Fibroblast of villous mesenchyme (primary cell): ENCODE measurements around the gene USP6NL. TPM values are rescaled to one million over a fixed set of nuclear protein-coding genes. Genes with fewer than 3 reads are reported as not detected.

ENCODE experiments used
- DNase-seq: peaks from one replicate; pipeline ENCODE4 v3.0.0-alpha.2; 2010; ENCODE audit warnings: low read depth
- H3K4me3 ChIP-seq: 2 replicates; pipeline ENCODE4 v1.5.1; 2011; ENCODE audit warnings: low read depth, mild to moderate bottlenecking, low read length
- CTCF ChIP-seq: IDR thresholded peaks from 2 replicates; pipeline ENCODE4 v1.5.1; 2012; ENCODE audit warnings: low read depth, mild to moderate bottlenecking, low read length; ENCODE audit not compliant: insufficient read depth
- total RNA-seq: library from RNA; depleted of rRNA; stranded (reverse); fragments of >200 nt; gene quantifications from 2 replicates; pipeline ENCODE4 v1.2.3, GENCODE V29; 2012

Gene USP6NL
- total RNA-seq, 1 donor = 12.5 TPM

DNA sequence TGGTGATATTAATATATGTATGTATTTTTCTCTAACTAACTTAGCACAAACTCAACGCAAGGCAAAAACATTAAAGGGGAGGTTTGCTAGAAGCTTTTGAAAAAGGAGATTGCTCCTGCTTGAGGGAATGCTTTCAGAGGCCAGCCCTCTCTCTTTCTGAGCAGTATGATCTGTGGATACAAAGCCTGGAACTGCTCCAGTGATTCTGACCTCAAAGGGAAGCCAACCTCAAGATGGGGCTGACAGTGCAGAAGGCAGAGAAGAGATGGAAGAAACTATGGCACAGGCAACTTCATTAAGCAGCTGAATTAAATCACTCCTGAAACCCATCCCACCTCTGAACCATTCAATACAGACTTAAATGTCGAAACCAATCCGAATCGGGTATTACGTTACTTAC is 102.4 kb downstream of the USP6NL start:
- no peak overlapping the region for H3K4me3 ChIP-seq
- no peak for DNase-seq
- TF ChIP-seq CTCF = no peak

- DNase-seq = no peak
These were observed 105.1 kb downstream of the USP6NL start for GRCh38 chr10:11506247-11506789.

GRCh38 chr10:11505639-11506038 is 105.8 kb downstream of the USP6NL start:
- TF ChIP-seq CTCF = no peak
- H3K4me3 ChIP-seq = no peak overlapping the region
- no peak for DNase-seq

More at GRCh38 chr10:11506247-11506789, 105.1 kb downstream of the USP6NL start:
- no peak overlapping the region for H3K4me3 ChIP-seq
- no peak for TF ChIP-seq CTCF

DNA sequence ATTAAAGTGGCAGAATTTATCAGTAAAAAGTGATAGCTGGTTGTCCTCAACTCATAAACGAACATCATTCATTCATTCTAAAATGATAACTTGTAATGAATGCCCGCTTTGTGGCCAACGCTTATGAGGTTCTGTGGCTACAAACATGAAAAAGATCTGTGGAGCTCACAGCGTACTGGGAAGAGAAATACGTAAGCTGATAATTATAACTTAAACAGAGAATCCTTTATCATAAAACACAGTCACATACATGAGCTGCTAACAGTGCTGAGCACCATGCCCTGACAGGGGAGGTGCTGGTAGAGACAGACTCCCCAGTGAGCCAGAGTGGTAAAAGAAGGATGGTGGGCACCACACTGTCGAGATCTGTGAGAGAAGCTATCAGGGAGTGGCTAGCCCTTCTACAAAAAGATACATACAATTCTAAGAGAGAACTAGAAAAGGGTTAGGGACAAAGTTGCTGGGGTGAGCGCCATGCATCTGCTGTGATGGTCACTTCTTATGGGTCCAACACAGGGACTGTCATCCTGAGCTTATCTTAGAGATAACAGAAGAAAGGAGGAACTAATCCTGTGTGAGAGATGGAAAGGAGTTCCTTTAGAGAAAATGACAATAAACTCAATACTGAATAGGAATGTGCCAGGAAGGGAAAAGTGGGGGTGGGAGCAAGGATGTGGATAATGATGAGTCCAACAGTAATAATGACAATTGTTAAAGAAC is 106.7 kb downstream of the USP6NL start:
- H3K4me3 ChIP-seq = no peak overlapping the region
- no peak for TF ChIP-seq CTCF
- DNase-seq = no peak

DNA sequence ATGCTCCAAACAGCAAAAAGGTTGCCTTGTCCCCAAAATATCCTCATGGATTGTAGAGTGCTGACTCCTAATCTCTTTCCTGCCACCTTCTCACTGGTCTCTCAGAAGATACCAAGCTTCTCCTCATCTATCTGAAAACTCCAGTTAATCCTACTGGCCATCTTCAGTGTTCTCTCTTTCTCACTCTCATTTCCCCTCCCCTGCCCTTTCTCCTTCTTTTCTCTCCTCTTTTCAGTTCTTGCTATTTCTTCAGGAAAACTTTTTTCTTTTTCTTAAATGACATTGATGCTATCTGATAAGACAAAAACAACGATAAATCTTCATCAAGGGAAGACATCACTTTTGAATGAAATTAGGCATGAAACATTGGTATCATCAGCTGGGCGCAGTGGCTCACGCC is 109.8 kb downstream of the USP6NL start:
- no peak for DNase-seq
- no peak for TF ChIP-seq CTCF
- no peak overlapping the region for H3K4me3 ChIP-seq

DNA sequence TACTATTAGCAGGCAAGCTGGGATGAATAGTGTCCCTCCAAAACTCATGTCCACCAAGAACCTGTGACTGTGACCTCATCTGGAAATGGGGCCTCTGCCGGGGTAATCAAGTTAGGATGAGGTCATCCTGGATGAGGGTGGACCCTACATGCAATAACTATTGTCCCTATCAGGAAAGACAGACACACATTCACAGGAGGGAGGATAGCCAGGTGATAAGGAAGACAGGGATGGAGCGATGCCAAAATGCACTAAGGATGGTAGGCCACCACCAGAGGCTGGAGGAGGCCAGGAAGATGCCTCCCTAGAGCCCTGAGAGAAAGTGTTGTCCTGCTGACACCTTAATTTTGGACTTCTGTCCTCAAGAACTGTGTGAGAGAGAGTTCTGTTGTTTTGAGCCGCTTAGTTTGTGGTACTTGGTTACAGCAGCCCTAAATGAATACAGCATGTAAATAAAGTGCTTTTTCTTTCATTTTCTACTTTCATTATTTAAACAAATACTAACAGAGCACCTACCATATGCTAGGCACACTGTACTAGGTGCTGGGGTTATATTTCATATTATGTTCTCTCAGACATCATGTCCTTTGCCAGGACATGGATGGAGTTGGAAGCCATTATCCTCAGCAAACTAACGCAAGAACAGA is 111.9 kb downstream of the USP6NL start:
- no peak for DNase-seq
- TF ChIP-seq CTCF = no peak
- no peak overlapping the region for H3K4me3 ChIP-seq

DNA sequence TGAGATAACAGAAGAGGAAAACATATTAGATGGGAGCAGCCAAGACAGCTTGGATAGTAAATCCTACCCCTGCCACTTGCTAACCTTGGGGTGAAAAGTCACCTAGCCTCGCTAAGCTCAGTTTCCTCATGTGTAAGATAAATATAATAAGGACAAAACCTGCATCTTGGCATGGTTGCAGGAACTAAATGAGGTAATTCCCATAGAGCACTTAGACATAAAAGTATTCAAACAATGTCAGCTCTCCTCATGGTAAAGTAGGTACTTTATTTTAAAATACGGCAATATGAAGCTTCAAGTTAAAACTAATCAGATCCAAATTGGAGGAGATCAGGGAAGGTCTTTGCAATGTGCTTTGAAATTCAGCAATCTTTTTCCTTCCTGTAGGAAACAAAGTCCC is 113.1 kb downstream of the USP6NL start:
- DNase-seq = no peak
- TF ChIP-seq CTCF = no peak
- no peak overlapping the region for H3K4me3 ChIP-seq
